Liver (tissue), 3 donors: ENCODE results near the gene MAVS.

ENCODE experiments used
- MAX ChIP-seq: IDR thresholded peaks from 2 replicates; pipeline ENCODE4 v1.6.1; 2016; ENCODE audit warnings: antibody characterized with exemption
- RAD21 ChIP-seq, 2 donors: IDR thresholded peaks; 2 replicates each; pipeline ENCODE4 v1.6.1; 2016; ENCODE audit warnings: antibody characterized with exemption in 2 of 2, mild to moderate bottlenecking in 2 of 2
- TAF1 ChIP-seq: conservative IDR thresholded peaks from 2 replicates; pipeline ENCODE4 v1.6.1; 2016; ENCODE audit warnings: antibody characterized with exemption, mild to moderate bottlenecking
- YY1 ChIP-seq: IDR thresholded peaks from 2 replicates; pipeline ENCODE4 v1.6.1; 2016; ENCODE audit warnings: antibody characterized with exemption, mild to moderate bottlenecking
- TF ChIP-seq, protein P1 (sequence below): fragments of 150-350 bp; IDR thresholded peaks from 2 replicates; pipeline ENCODE4 v1.5.1; 2017; ENCODE audit warnings: improper control_type of control experiment, low read depth, low read length; ENCODE audit not compliant: missing input control
- donor health status: healthy.
- donor health status: healthy.

GRCh38 chr20:3803854-3804253 lies 42.8 kb upstream of the MAVS start:
- TF ChIP-seq, protein P1, sequence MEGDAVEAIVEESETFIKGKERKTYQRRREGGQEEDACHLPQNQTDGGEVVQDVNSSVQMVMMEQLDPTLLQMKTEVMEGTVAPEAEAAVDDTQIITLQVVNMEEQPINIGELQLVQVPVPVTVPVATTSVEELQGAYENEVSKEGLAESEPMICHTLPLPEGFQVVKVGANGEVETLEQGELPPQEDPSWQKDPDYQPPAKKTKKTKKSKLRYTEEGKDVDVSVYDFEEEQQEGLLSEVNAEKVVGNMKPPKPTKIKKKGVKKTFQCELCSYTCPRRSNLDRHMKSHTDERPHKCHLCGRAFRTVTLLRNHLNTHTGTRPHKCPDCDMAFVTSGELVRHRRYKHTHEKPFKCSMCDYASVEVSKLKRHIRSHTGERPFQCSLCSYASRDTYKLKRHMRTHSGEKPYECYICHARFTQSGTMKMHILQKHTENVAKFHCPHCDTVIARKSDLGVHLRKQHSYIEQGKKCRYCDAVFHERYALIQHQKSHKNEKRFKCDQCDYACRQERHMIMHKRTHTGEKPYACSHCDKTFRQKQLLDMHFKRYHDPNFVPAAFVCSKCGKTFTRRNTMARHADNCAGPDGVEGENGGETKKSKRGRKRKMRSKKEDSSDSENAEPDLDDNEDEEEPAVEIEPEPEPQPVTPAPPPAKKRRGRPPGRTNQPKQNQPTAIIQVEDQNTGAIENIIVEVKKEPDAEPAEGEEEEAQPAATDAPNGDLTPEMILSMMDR = no peak
- TF ChIP-seq RAD21 (IDR thresholded peaks at IDR 0.05) (no peak), MAX (no peak), YY1 (no peak), TAF1 (no peak)
